ENCODE results near the gene CCR4.

GRCh38 chr3:33001889-33002288 is 50.4 kb downstream of the CCR4 start:
- TF ChIP-seq ZNF274 (IDR thresholded peaks at IDR 0.05; ENCODE audit: low read depth, low read length) (no peak), SUZ12 (IDR thresholded peaks at IDR 0.05; ENCODE audit: extremely low read depth, insufficient read depth, insufficient read length) (no peak)
